Testis (tissue), 2 donors: ENCODE measurements around the gene MYMX.

Source experiments
- CTCF ChIP-seq, 3 experiments: fragments of 450-650 bp in 2 of 3; fragments of 200-600 bp in 1 of 3; sonication (generic) in 1 of 3; IDR thresholded peaks; one replicate each; pipeline ENCODE4 v1.5.1; 2016 to 2019; ENCODE audit warnings: antibody characterized with exemption in 3 of 3, mild to moderate bottlenecking in 2 of 3, moderate library complexity in 1 of 3
- POLR2A ChIP-seq: fragments of 450-650 bp; IDR thresholded peaks from one replicate; pipeline ENCODE4 v1.6.1; 2017; ENCODE audit warnings: antibody characterized with exemption, mild to moderate bottlenecking, moderate library complexity

GRCh38 chr6:44219815-44220784 lies 3.4 kb downstream of the MYMX start:
- TF ChIP-seq POLR2A (no peak), CTCF (IDR thresholded peaks at IDR 0.05) (no peak)
